ENCODE data around the gene ERCC8.

Gene ERCC8

GRCh38 chr5:60927450-60927849, 17.4 kb downstream of the ERCC8 start:
- DNase-seq (ENCODE audit: low read depth), result no peak
- no peak overlapping the region for H3K4me3 ChIP-seq (replicated peaks; ENCODE audit: low read depth, low read length)
- TF ChIP-seq CTCF (IDR thresholded peaks at IDR 0.05; ENCODE audit: low read length, missing control alignments), result no peak

- no peak overlapping the region for H3K4me3 ChIP-seq (replicated peaks; ENCODE audit: low read depth, low read length)
- no peak for DNase-seq (ENCODE audit: low read depth)
- TF ChIP-seq CTCF (IDR thresholded peaks at IDR 0.05; ENCODE audit: low read length, missing control alignments), result no peak
Measured at GRCh38 chr5:60918466-60918865, 26.4 kb downstream of the ERCC8 start.

GRCh38 chr5:60916646-60917045, 28.2 kb downstream of the ERCC8 start:
- H3K4me3 ChIP-seq (replicated peaks; ENCODE audit: low read depth, low read length), result no peak overlapping the region
- DNase-seq (ENCODE audit: low read depth), result peak; percentile 1
- TF ChIP-seq CTCF (IDR thresholded peaks at IDR 0.05; ENCODE audit: low read length, missing control alignments), result no peak

GRCh38 chr5:60903356-60903755, 41.5 kb downstream of the ERCC8 start:
- DNase-seq (ENCODE audit: low read depth), result no peak
- TF ChIP-seq CTCF (IDR thresholded peaks at IDR 0.05; ENCODE audit: low read length, missing control alignments), result no peak
- no peak overlapping the region for H3K4me3 ChIP-seq (replicated peaks; ENCODE audit: low read depth, low read length)

GRCh38 chr5:60896991-60897390, 47.9 kb downstream of the ERCC8 start:
- DNase-seq (ENCODE audit: low read depth), result no peak
- H3K4me3 ChIP-seq (replicated peaks; ENCODE audit: low read depth, low read length), result no peak overlapping the region
- TF ChIP-seq CTCF (IDR thresholded peaks at IDR 0.05; ENCODE audit: low read length, missing control alignments), result no peak

- DNase-seq (ENCODE audit: low read depth), result no peak
- H3K4me3 ChIP-seq (replicated peaks; ENCODE audit: low read depth, low read length), result no peak overlapping the region
- no peak for TF ChIP-seq CTCF (IDR thresholded peaks at IDR 0.05; ENCODE audit: low read length, missing control alignments)
Measured at GRCh38 chr5:60893521-60893920, 51.3 kb downstream of the ERCC8 start.

- no peak for DNase-seq (ENCODE audit: low read depth)
- TF ChIP-seq CTCF (IDR thresholded peaks at IDR 0.05; ENCODE audit: low read length, missing control alignments), result no peak
- H3K4me3 ChIP-seq (replicated peaks; ENCODE audit: low read depth, low read length), result no peak overlapping the region
Measured at GRCh38 chr5:60891667-60892066, 53.2 kb downstream of the ERCC8 start.

Data from fibroblast of pulmonary artery (primary cell).